GM18508 (cell line): Measurements from ENCODE around the gene AUNIP.

Experiments
- ATAC-seq: cut with Tn5 transposase; IDR thresholded peaks from one replicate; pipeline ENCODE4 v1.9.1; 2021; ENCODE audit warnings: moderate number of reproducible peaks; ENCODE audit not compliant: insufficient read depth, unreplicated experiment

The AUNIP gene

DNA sequence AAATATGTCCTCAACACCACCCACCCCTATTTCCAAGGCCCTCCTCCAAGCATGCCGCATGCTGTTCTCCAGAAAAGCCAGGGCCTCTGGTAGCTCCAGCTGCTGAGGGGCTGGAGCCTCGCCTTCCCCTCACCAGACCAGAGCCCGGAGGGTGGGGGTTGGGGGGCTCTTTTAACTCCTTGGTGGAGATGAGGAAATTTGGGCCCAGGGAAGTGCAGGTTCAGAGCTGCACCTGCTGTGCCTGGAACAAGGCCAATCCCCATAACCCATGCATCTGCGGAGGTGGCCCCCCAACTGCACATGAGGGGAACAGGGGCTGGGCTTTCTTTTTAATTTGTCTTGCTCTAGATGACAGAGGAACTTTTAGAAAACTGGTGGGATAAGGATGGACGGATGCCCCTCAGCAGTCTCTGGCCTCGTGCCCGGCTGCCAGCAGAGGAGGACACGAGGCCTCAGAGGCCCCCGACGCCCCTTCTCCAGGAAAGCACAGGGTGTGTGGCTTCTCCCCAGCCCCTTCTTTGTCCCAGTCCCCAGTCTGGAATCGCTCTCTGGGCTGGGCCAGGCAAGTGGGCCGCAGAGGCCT is 59.8 kb downstream of the AUNIP start:
- ATAC-seq: no peak

DNA sequence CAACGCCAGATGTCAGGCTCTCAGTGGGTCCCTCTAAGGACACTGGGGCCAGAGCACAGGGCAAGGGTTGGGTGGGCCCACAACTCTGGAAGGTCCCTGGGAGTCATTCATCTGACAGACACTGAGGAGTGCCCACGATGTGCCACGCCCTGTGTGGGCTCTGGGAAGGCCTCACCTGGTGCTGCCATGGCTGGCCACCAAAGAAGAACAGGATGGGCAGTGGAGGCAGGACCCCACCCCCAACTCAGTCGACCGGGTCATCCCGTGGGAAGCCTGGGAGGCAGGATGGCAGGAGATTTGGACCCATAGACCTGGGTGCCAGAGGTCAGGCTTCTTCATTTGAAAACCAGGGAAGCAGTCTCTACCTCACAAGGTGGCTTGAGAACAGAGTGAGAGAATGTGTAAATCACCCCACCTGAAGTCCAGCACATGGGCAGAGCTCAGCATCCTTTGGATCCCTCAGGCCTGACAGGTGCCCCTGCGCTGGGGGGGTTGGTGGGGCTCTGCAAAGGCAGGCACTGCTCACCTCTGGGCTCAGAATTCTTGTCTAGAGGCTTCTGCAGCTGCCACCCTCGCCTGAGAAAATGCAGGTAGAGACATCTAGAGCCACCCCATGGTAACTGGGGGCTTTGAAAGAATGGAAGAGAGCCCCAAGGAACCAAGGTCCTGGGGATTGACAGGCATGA is 60.4 kb downstream of the AUNIP start:
- no peak for ATAC-seq

- ATAC-seq: no peak
These were observed 61.3 kb downstream of the AUNIP start for GRCh38 chr1:25797939-25798338.

DNA sequence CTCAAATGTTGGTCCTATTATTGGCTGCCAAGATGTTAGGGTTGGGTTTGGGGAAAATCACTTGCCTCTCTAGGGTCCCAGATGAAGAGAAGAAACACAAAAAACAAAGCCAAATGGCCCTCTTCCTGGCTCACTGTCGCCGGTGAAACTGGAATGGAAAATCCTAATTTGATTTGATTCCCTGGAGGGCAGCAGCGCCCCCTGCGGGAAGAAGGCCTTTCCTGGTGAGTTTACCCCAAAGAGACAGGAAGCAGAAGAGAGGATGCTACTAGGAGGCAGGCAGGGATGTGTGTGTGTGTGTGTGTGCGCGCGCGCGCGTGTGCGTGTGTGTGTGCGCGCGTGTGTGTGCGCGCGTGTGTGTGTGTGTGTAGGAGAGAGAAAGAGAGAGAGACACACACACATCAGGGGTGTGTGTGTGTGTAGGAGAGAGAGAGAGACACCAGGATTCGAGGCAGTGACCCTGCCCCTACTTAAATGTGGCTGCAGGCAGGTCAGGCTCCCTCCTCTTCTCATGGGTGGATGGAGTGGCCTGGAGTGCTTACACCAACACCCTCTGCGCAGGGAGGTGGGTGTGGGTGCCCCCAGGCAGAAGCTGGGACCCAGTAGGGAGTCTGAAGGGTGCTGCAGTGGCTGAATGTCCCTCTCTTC is 62.3 kb downstream of the AUNIP start:
- no peak for ATAC-seq

DNA sequence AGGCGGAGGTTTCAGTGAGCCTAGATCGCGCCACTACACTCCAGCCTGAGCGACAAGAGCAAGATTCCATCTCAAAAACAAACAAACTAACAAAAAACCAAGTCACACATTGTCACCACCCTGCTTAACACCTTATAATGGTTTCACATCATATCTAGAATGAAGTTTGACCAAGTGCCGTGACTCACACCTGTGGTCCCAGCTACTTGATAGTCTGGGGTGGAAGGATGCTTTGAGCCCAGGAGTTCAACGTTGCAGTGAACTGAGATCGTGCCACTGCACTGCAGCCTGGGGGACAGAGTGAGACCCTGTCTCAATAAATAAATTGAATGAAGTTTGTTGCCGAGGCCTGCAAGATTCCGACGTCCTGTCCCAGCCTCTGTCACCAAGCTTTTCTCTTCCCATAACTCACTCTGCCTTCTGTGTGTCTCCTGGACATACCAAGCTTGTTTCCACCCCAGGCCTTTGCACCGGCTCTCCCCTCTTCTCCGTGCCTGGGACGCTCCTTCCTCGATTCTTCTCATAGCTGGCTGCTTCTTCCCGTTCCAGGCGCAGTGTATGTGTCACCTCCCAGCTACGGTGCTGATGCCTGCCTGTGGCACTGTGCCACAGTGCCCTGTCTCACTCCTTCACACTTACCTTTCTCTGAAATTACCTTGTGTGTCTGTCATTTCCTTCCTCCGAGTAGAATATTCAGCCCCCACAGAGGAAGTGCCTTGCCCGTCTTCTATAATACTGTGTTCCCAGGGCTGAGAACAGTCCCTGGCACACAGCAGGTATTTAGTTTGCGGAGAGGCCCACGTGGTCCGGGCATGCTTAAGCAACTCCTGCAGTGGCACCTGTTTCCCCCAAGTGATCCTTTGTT is 63.1 kb downstream of the AUNIP start:
- no peak for ATAC-seq

DNA sequence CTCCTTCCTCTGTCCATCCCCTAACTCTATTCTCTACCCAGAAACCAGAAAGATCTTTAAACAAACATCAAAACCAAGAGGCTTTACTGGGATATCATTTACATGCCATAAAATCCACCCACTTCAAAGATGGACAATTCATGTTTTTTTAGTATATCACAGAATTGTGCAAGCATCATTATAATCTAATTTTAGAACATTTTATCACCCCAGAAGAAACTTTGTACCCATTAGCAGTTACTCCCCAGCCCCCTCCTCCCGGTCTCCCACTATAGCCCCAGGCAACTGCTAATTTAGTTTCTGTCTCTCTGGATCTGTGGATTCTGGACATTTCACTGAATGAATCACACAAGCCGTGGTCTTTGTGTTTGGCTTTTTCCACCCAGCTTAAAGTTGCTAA is 64.0 kb downstream of the AUNIP start:
- ATAC-seq: no peak

- ATAC-seq: no peak
These were observed 64.9 kb downstream of the AUNIP start for GRCh38 chr1:25794325-25794724.

- no peak for ATAC-seq
These were observed 65.6 kb downstream of the AUNIP start for GRCh38 chr1:25793585-25794170.

- no peak for ATAC-seq
These were observed 67.1 kb downstream of the AUNIP start for GRCh38 chr1:25792115-25792514.

GRCh38 chr1:25790472-25790871 is 68.8 kb downstream of the AUNIP start:
- ATAC-seq: no peak

- no peak for ATAC-seq
These were observed 71.5 kb downstream of the AUNIP start for GRCh38 chr1:25787760-25788166.

DNA sequence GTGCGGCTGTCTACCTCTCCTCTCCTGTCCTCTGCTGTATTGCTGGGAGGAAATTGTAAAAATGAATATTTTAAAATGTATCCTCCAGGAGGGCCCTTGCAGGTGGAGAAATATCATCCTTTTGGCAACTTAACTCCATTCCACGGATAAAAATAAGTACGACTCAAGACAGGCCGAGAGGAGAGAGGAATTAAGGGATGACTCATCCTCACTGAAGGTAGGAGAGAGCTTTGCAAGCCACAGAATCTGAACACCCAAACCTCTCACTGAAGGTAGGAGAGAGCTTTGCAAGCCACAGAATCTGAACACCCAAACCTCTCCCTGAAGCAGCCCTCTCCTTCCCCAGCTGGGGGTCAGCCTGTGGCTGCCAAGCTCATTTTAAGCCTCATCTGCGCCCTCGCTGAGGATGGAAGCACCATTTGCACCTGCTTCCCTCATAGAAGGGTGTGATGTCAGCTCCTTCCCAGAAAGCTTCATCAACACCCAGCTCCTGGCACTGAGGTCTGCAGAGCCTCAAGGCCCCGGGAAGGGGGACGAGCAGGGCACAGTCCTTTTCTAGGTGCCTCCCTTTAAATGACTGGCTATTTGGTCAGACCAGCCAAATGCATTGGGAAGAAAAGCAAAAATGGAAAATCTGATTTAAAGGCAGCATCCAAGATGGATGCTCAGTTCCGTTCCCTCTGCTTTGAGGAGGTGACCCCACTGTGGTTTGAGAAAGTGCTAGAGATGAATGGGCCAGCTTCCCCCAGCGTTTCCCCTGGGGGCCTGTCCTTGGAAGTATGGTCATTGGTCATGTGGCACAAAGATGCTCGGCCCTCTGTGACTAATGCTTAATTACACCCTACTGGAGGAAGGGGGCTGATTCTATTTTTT is 72.1 kb downstream of the AUNIP start:
- ATAC-seq: no peak

DNA sequence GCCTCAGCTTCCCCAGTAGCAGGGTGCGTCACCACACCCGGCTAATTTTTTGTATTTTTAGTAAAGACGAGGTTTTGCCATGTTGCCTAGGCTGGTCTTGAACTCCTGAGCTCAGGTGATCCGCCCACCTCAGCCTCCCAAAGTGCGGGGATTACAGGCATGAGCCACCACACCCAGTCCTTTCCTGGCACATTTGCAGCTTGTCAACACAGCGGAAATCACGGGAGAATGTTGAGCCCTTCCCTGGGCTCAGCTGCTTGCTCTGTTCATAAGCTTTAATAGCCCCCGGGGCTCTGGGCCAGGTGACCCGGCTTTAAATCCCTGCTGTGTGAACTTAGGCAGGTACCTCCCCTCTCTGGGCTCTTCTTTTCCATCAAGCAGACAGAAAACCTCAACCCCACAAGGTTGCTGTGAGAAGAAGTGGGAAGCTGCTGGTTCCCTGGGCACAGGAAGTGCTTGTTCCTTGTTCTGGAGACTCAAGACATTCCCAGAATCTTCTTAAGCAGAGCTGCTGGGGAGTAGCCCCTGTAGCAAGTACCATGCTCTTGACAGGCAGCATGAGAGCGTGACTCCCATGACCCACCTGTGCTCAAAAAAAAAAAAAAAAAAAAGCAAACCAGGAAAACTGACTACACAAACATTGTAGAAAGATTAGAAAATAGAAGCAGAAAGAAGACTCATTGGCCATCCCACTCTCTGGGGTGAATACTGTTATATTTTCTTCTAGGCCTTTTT is 73.8 kb downstream of the AUNIP start:
- ATAC-seq: no peak

GRCh38 chr1:25784575-25785051 is 74.6 kb downstream of the AUNIP start:
- no peak for ATAC-seq
